OCI-LY1 (cell line): ENCODE measurements around the gene ATP8A1.

Source experiments
- H2AFZ ChIP-seq: fragments of 200-600 bp; sonication (generic), shearing (Covaris generic); 2 replicates; pipeline ENCODE4 v1.6.0; 2014; ENCODE audit warnings: antibody characterized with exemption, mild to moderate bottlenecking, low read length
- H3F3A ChIP-seq: fragments of 200-600 bp; sonication (generic), shearing (Covaris generic); 2 replicates; pipeline ENCODE4 v1.6.0; 2014; ENCODE audit warnings: mild to moderate bottlenecking, antibody characterized with exemption, low read length, moderate library complexity; ENCODE audit not compliant: insufficient read depth
- H3K27ac ChIP-seq: fragments of 200-600 bp; sonication (generic); 2 replicates; pipeline ENCODE4 v1.5.1; 2014; ENCODE audit warnings: low read length, mixed run types, mild to moderate bottlenecking, low read depth; ENCODE audit not compliant: poor library complexity, severe bottlenecking
- H3K27me3 ChIP-seq: fragments of 200-600 bp; sonication (generic); 2 replicates; pipeline ENCODE4 v1.6.0; 2014; ENCODE audit warnings: antibody characterized with exemption, mild to moderate bottlenecking, low read length, moderate library complexity; ENCODE audit not compliant: insufficient read depth
- H3K36me3 ChIP-seq: fragments of 200-600 bp; sonication (generic); 2 replicates; pipeline ENCODE4 v1.6.1; 2014; ENCODE audit warnings: mild to moderate bottlenecking, antibody characterized with exemption, low read length, moderate library complexity, mixed read lengths; ENCODE audit not compliant: insufficient read depth
- H3K4me1 ChIP-seq: fragments of 200-600 bp; sonication (generic); 2 replicates; pipeline ENCODE4 v1.5.1; 2014; ENCODE audit warnings: mild to moderate bottlenecking, low read length, moderate library complexity; ENCODE audit not compliant: insufficient read depth, severe bottlenecking
- H3K4me2 ChIP-seq: fragments of 200-600 bp; sonication (generic), shearing (Covaris generic); 2 replicates; pipeline ENCODE4 v1.6.1; 2014; ENCODE audit warnings: low read length
- H3K4me3 ChIP-seq: fragments of 200-600 bp; sonication (generic); 2 replicates; pipeline ENCODE4 v1.5.1; 2014; ENCODE audit warnings: low read length, low read depth, mild to moderate bottlenecking, mixed read lengths; ENCODE audit not compliant: poor library complexity, severe bottlenecking
- H3K79me2 ChIP-seq: fragments of 200-600 bp; shearing (Covaris generic); 2 replicates; pipeline ENCODE4 v1.6.1; 2016; ENCODE audit warnings: mixed run types, low read length, mixed read lengths; ENCODE audit not compliant: insufficient read depth
- H3K9ac ChIP-seq: fragments of 200-600 bp; sonication (generic), shearing (Covaris generic); 2 replicates; pipeline ENCODE4 v1.6.1; 2014; ENCODE audit warnings: mild to moderate bottlenecking, low read length, mixed read lengths
- H3K9me2 ChIP-seq: fragments of 200-600 bp; sonication (generic), shearing (Covaris generic); 2 replicates; pipeline ENCODE4 v1.6.1; 2014; ENCODE audit warnings: low read depth, mild to moderate bottlenecking, low read length, mixed read lengths
- H3K9me3 ChIP-seq: fragments of 200-600 bp; shearing (Covaris generic); 2 replicates; pipeline ENCODE4 v1.6.1; 2014; ENCODE audit warnings: low read length, mixed read lengths
- H4K20me1 ChIP-seq: fragments of 200-600 bp; sonication (generic), shearing (Covaris generic); 2 replicates; pipeline ENCODE4 v1.6.0; 2016; ENCODE audit warnings: mild to moderate bottlenecking, low read length; ENCODE audit not compliant: insufficient read depth
- EZH2 ChIP-seq: fragments of 200-600 bp; sonication (generic), shearing (Covaris generic); IDR thresholded peaks from 2 replicates; pipeline ENCODE4 v1.8.0; 2017; ENCODE audit warnings: borderline replicate concordance, mixed run types, mild to moderate bottlenecking, antibody characterized with exemption, low read length, moderate library complexity, mixed read lengths
- TF ChIP-seq, protein P1 (sequence below): fragments of 200-600 bp; sonication (generic), shearing (Covaris generic); IDR thresholded peaks from 2 replicates; pipeline ENCODE4 v1.5.1; 2017; ENCODE audit warnings: mild to moderate bottlenecking, antibody characterized with exemption, low read length, moderate library complexity, mixed read lengths

The ATP8A1 gene

DNA sequence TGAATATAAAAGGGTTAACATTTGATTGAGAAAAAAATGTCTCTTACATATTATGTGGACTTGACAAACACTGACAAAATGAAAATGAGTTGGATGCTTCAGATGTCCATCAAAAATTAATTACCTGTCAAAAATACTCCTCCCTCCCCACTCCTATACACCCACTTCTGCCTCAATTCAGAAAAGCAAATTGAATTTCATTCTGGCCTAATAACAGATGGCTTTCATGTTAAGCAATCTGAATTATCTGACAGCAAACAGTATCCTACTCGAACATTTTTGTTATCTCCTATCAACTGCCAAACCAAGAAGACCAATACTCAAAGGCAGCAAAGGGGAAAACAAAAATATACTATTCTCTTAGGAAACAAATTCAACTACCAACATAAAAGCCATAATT lies 44.0 kb downstream of the ATP8A1 start:
- TF ChIP-seq, protein P1, sequence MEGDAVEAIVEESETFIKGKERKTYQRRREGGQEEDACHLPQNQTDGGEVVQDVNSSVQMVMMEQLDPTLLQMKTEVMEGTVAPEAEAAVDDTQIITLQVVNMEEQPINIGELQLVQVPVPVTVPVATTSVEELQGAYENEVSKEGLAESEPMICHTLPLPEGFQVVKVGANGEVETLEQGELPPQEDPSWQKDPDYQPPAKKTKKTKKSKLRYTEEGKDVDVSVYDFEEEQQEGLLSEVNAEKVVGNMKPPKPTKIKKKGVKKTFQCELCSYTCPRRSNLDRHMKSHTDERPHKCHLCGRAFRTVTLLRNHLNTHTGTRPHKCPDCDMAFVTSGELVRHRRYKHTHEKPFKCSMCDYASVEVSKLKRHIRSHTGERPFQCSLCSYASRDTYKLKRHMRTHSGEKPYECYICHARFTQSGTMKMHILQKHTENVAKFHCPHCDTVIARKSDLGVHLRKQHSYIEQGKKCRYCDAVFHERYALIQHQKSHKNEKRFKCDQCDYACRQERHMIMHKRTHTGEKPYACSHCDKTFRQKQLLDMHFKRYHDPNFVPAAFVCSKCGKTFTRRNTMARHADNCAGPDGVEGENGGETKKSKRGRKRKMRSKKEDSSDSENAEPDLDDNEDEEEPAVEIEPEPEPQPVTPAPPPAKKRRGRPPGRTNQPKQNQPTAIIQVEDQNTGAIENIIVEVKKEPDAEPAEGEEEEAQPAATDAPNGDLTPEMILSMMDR: no peak
- no peak for TF ChIP-seq EZH2
- H3K4me1 ChIP-seq: no peaks in the 10 kb centered on the region
- H3K36me3 ChIP-seq: peaks cover 43% of the 10 kb centered on the region
- H3F3A ChIP-seq: no peaks in the 10 kb centered on the region
- no peak overlapping the region for H2AFZ ChIP-seq
- H3K9me2 ChIP-seq: no peaks in the 10 kb centered on the region
- H3K4me2 ChIP-seq: no peak overlapping the region
- H3K79me2 ChIP-seq: no peaks in the 10 kb centered on the region
- H3K9ac ChIP-seq: no peak overlapping the region
- no peaks in the 10 kb centered on the region for H3K9me3 ChIP-seq
- no peaks in the 10 kb centered on the region for H3K27me3 ChIP-seq
- no peaks in the 10 kb centered on the region for H4K20me1 ChIP-seq
- H3K27ac ChIP-seq: no peak overlapping the region
- no peak overlapping the region for H3K4me3 ChIP-seq

DNA sequence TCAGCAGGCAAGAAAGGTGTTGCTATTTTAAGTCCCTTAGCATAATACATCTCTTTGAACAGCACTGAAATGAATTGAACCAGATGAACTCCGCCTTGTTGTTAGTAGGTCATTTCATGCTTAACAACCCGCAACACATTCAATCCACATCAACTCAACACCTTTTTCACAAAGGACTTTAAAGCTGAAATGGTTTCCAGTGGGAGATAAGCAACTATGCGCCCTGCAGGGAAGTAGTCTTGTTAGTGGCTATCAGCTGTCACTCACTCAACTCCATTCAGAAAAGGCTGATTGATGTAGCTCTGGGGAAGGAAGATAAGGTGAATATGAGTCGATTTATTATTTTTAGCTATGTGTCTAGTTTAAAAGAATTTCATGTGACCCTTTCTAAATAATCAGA lies 46.0 kb downstream of the ATP8A1 start:
- H3K27ac ChIP-seq: no peak overlapping the region
- H2AFZ ChIP-seq: no peak overlapping the region
- no peak for TF ChIP-seq EZH2
- TF ChIP-seq, protein P1: no peak
- H3K4me2 ChIP-seq: no peak overlapping the region
- H4K20me1 ChIP-seq: no peaks in the 10 kb centered on the region
- no peak overlapping the region for H3K9ac ChIP-seq
- no peaks in the 10 kb centered on the region for H3K9me3 ChIP-seq
- H3K4me1 ChIP-seq: no peaks in the 10 kb centered on the region
- no peaks in the 10 kb centered on the region for H3K79me2 ChIP-seq
- no peaks in the 10 kb centered on the region for H3F3A ChIP-seq
- no peak overlapping the region for H3K4me3 ChIP-seq
- H3K9me2 ChIP-seq: no peaks in the 10 kb centered on the region
- H3K36me3 ChIP-seq: peaks cover 40% of the 10 kb centered on the region
- no peaks in the 10 kb centered on the region for H3K27me3 ChIP-seq

DNA sequence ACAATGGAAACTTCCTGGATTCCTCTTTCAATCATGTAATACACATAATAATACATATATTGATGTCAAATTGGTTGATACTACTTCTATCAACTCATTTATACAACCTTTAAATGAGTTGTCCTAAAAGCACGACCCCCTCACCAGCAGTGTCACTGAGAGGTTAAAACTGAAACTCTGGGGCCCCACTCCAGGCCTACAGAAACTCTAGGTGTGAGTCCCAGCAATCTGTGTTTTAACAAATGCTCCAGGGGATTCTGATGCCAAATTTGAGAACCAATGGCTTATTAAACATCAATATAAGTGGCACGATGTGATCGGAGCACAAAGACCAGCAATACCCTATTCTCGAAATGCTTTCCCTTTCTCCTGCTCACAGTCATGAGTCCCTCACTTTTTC lies 47.9 kb downstream of the ATP8A1 start:
- no peak overlapping the region for H3K4me3 ChIP-seq
- no peak overlapping the region for H3K9ac ChIP-seq
- H2AFZ ChIP-seq: no peak overlapping the region
- no peaks in the 10 kb centered on the region for H4K20me1 ChIP-seq
- H3K27me3 ChIP-seq: no peaks in the 10 kb centered on the region
- H3K4me1 ChIP-seq: no peaks in the 10 kb centered on the region
- H3K27ac ChIP-seq: no peak overlapping the region
- no peaks in the 10 kb centered on the region for H3F3A ChIP-seq
- no peak overlapping the region for H3K4me2 ChIP-seq
- peaks cover 31% of the 10 kb centered on the region for H3K36me3 ChIP-seq
- H3K9me2 ChIP-seq: no peaks in the 10 kb centered on the region
- H3K79me2 ChIP-seq: no peaks in the 10 kb centered on the region
- TF ChIP-seq EZH2: no peak
- TF ChIP-seq, protein P1: no peak
- H3K9me3 ChIP-seq: no peaks in the 10 kb centered on the region
